SU-DHL-6 (cell line): ENCODE measurements around the gene TEAD1.

Source experiments
- EZH2phosphoT487 ChIP-seq: fragments of 200-600 bp; sonication (generic), shearing (Covaris generic); conservative IDR thresholded peaks from 2 replicates; pipeline ENCODE4 v1.6.1; 2018; ENCODE audit warnings: mild to moderate bottlenecking, antibody characterized with exemption, low read length, moderate library complexity, mixed read lengths
- TF ChIP-seq, protein P1 (sequence below): fragments of 200-600 bp; sonication (generic); IDR thresholded peaks from one replicate; pipeline ENCODE4 v1.5.1; 2017; ENCODE audit warnings: antibody characterized with exemption, mild to moderate bottlenecking, low read length, moderate library complexity; ENCODE audit not compliant: insufficient read depth, poor library complexity, severe bottlenecking

DNA sequence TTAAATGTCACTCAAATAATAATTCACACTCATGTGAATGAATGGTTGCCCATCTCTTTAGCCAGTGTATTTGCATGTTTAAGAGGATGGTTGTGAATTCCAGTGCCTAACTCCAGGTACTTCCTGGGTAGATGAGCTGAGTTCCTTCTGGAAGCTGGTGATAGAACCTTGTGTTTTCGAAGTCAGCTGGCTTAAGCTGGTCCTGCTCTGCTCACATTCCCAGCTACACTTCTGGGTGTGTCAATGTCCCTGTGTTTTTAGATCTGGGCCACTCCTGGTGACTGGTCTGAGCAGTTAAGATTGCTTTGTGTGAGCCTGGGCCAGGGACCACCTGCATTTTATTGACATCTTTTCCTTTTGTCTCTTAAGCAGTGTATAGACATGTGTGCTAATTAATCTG lies 10.6 kb downstream of the TEAD1 start:
- TF ChIP-seq, protein P1, sequence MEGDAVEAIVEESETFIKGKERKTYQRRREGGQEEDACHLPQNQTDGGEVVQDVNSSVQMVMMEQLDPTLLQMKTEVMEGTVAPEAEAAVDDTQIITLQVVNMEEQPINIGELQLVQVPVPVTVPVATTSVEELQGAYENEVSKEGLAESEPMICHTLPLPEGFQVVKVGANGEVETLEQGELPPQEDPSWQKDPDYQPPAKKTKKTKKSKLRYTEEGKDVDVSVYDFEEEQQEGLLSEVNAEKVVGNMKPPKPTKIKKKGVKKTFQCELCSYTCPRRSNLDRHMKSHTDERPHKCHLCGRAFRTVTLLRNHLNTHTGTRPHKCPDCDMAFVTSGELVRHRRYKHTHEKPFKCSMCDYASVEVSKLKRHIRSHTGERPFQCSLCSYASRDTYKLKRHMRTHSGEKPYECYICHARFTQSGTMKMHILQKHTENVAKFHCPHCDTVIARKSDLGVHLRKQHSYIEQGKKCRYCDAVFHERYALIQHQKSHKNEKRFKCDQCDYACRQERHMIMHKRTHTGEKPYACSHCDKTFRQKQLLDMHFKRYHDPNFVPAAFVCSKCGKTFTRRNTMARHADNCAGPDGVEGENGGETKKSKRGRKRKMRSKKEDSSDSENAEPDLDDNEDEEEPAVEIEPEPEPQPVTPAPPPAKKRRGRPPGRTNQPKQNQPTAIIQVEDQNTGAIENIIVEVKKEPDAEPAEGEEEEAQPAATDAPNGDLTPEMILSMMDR: no peak
- TF ChIP-seq EZH2phosphoT487: no peak
